GM23338 (cell line): ENCODE data around the gene TP73. TPM values are rescaled to one million over a fixed set of nuclear protein-coding genes. Genes with fewer than 3 reads are reported as not detected.

Experiments used
- ATAC-seq: fragments of 200-7000 bp; cut with Tn5 transposase; 3 replicates; pipeline ENCODE4 v1.9.1; 2020
- DNase-seq: peaks from one replicate; pipeline ENCODE4 v3.0.0-alpha.2; 2015; ENCODE audit warnings: low spot score
- H2AFZ ChIP-seq: fragments of 200-600 bp; sonication (generic); 2 replicates; pipeline ENCODE4 v1.8.0; 2016; ENCODE audit warnings: antibody characterized with exemption, mild to moderate bottlenecking, moderate library complexity
- H3F3A ChIP-seq: fragments of 200-600 bp; sonication (generic); replicated peaks from 2 replicates; pipeline ENCODE4 v1.8.0; 2017; ENCODE audit warnings: antibody characterized with exemption, mixed run types, low read depth
- H3K27ac ChIP-seq: fragments of 200-600 bp; sonication (generic); 2 replicates; pipeline ENCODE4 v1.6.1; 2016; ENCODE audit warnings: low read depth
- H3K27me3 ChIP-seq: fragments of 200-600 bp; sonication (generic); 2 replicates; pipeline ENCODE4 v1.8.0; 2016; ENCODE audit warnings: mild to moderate bottlenecking, mixed run types, moderate library complexity; ENCODE audit not compliant: insufficient read depth
- H3K36me3 ChIP-seq: fragments of 200-600 bp; sonication (generic); 2 replicates; pipeline ENCODE4 v1.8.0; 2016; ENCODE audit warnings: mild to moderate bottlenecking; ENCODE audit not compliant: insufficient read depth
- H3K4me1 ChIP-seq: fragments of 200-600 bp; sonication (generic); 2 replicates; pipeline ENCODE4 v1.8.0; 2016; ENCODE audit warnings: mild to moderate bottlenecking, moderate library complexity; ENCODE audit not compliant: insufficient read depth
- H3K4me2 ChIP-seq: fragments of 200-600 bp; sonication (generic); 2 replicates; pipeline ENCODE4 v1.7.1; 2017; ENCODE audit warnings: mixed run types
- H3K4me3 ChIP-seq: fragments of 200-600 bp; sonication (generic); 2 replicates; pipeline ENCODE4 v1.6.1; 2016; ENCODE audit warnings: mixed run types
- H3K79me2 ChIP-seq: fragments of 200-600 bp; sonication (generic); replicated peaks from 2 replicates; pipeline ENCODE4 v1.8.0; 2017; ENCODE audit warnings: mild to moderate bottlenecking; ENCODE audit not compliant: insufficient read depth
- H3K9me2 ChIP-seq: fragments of 200-600 bp; sonication (generic); 2 replicates; pipeline ENCODE4 v1.8.0; 2017; ENCODE audit not compliant: insufficient read depth
- H4K20me1 ChIP-seq: fragments of 200-600 bp; sonication (generic); replicated peaks from 2 replicates; pipeline ENCODE4 v1.8.0; 2017; ENCODE audit warnings: mild to moderate bottlenecking; ENCODE audit not compliant: insufficient read depth
- H3K27ac Mint-ChIP-seq: 2 replicates; pipeline ENCODE4 v1.8.0; 2020; ENCODE audit warnings: inconsistent platforms, mild to moderate bottlenecking, moderate library complexity, mixed read lengths
- H3K27me3 Mint-ChIP-seq: 3 replicates; pipeline ENCODE4 v1.8.0; 2022; ENCODE audit warnings: low read depth, mild to moderate bottlenecking, moderate library complexity, mixed read lengths, inconsistent platforms; ENCODE audit not compliant: insufficient read depth, poor library complexity
- H3K36me3 Mint-ChIP-seq: 3 replicates; pipeline ENCODE4 v1.8.0; 2021; ENCODE audit warnings: low read depth, mild to moderate bottlenecking, inconsistent platforms, moderate library complexity, mixed read lengths
- H3K4me1 Mint-ChIP-seq: 3 replicates; pipeline ENCODE4 v1.8.0; 2020; ENCODE audit warnings: mild to moderate bottlenecking, inconsistent platforms, mixed read lengths
- H3K4me3 Mint-ChIP-seq: 3 replicates; pipeline ENCODE4 v1.8.0; 2021; ENCODE audit warnings: moderate library complexity, mild to moderate bottlenecking, inconsistent platforms, mixed read lengths
- H3K9me3 Mint-ChIP-seq: 3 replicates; pipeline ENCODE4 v1.8.0; 2020; ENCODE audit warnings: moderate library complexity, mild to moderate bottlenecking, inconsistent platforms, mixed read lengths
- CREB1 ChIP-seq: fragments of 250-450 bp; sonication (Bioruptor Pico); IDR thresholded peaks from 2 replicates; pipeline ENCODE4 v1.5.0; 2020; ENCODE audit warnings: low read depth, mild to moderate bottlenecking, moderate library complexity
- CTCF ChIP-seq, 2 experiments: fragments of 200-600 bp in 1 of 2; sonication (generic) in 1 of 2; conservative IDR thresholded peaks; 2 replicates each; pipeline versions ENCODE4 v1.5.1 to v1.6.1; 2016 to 2017; ENCODE audit warnings: antibody characterized with exemption in 2 of 2, low read depth in 2 of 2, mild to moderate bottlenecking in 2 of 2, moderate library complexity in 1 of 2
- ETS1 ChIP-seq: IDR thresholded peaks from 2 replicates; pipeline ENCODE4 v1.6.1; 2016; ENCODE audit warnings: antibody characterized with exemption
- EZH2 ChIP-seq: fragments of 200-600 bp; sonication (generic); IDR thresholded peaks from one replicate; pipeline ENCODE4 v1.8.0; 2017; ENCODE audit warnings: antibody characterized with exemption, mild to moderate bottlenecking, low read depth; ENCODE audit not compliant: unreplicated experiment
- EZH2phosphoT487 ChIP-seq: fragments of 200-600 bp; sonication (generic); IDR thresholded peaks from one replicate; pipeline ENCODE4 v1.8.1; 2018; ENCODE audit warnings: antibody characterized with exemption; ENCODE audit not compliant: unreplicated experiment
- JUNB ChIP-seq: IDR thresholded peaks from one replicate; pipeline ENCODE4 v1.6.1; 2016; ENCODE audit warnings: antibody characterized with exemption; ENCODE audit not compliant: unreplicated experiment
- NANOG ChIP-seq: IDR thresholded peaks from 2 replicates; pipeline ENCODE4 v1.6.1; 2016; ENCODE audit warnings: antibody characterized with exemption, borderline replicate concordance
- POLR2AphosphoS5 ChIP-seq: IDR thresholded peaks from 2 replicates; pipeline ENCODE4 v1.6.1; 2016; ENCODE audit warnings: antibody characterized with exemption, low read depth
- REST ChIP-seq: IDR thresholded peaks from one replicate; pipeline ENCODE4 v1.6.1; 2018; ENCODE audit warnings: antibody characterized with exemption; ENCODE audit not compliant: unreplicated experiment
- STAT1 ChIP-seq: IDR thresholded peaks from one replicate; pipeline ENCODE4 v1.6.1; 2016; ENCODE audit warnings: antibody characterized with exemption; ENCODE audit not compliant: unreplicated experiment
- ZNF114 ChIP-seq: fragments of 250-450 bp; sonication (Bioruptor Pico); IDR thresholded peaks from 2 replicates; pipeline ENCODE4 v1.5.0; 2020; ENCODE audit warnings: mild to moderate bottlenecking, moderate library complexity
- ZNF331 ChIP-seq: fragments of 250-450 bp; sonication (Bioruptor Pico); IDR thresholded peaks from 2 replicates; pipeline ENCODE4 v1.5.0; 2020; ENCODE audit warnings: low read depth, mild to moderate bottlenecking, moderate library complexity
- ZNF462 ChIP-seq: fragments of 250-450 bp; sonication (Bioruptor Pico); IDR thresholded peaks from 2 replicates; pipeline ENCODE4 v1.5.0; 2020; ENCODE audit warnings: mild to moderate bottlenecking, moderate library complexity
- polyA plus RNA-seq: library from polyadenylated mRNA; unstranded; fragments of >200 nt; fragmentation: Nextera tagmentation; extraction: Ambion mirVana; gene quantifications from 2 replicates; pipeline ENCODE4 v1.2.1, GENCODE V29; 2016
- total RNA-seq: library from RNA; depleted of rRNA; stranded (reverse); fragments of >200 nt; shearing (Covaris generic); gene quantifications from 2 replicates; pipeline ENCODE4 v1.2.3, GENCODE V29; 2014

TP73 gene
- total and polyA plus RNA-seq, 2 experiments from 2014 or later: 1.4 to 3.4 TPM

GRCh38 chr1:3734602-3735001, 82.3 kb downstream of the TP73 start:
- Mint-ChIP-seq H3K9me3 (no peaks in the 10 kb centered on the region), H3K27me3 (peaks cover 6% of the 10 kb centered on the region), H3K4me3 (no peak overlapping the region), H3K27ac (no peak overlapping the region), H3K4me1 (peaks cover 12% of the 10 kb centered on the region), H3K36me3 (peaks cover 19% of the 10 kb centered on the region; the same call in 2 of the 3 replicates)
- H3F3A ChIP-seq: 0 out of 2 replicates have a peak, but pooled peaks cover 6% of the 10 kb centered on the region
- no peak for ATAC-seq
- no peak overlapping the region for H3K4me3 ChIP-seq
- no peak for DNase-seq
- H3K79me2 ChIP-seq: no peaks in the 10 kb centered on the region
- H3K27me3 ChIP-seq: no peaks in the 10 kb centered on the region
- H3K27ac ChIP-seq: no peak overlapping the region
- no peaks in the 10 kb centered on the region for H3K9me2 ChIP-seq
- H4K20me1 ChIP-seq: peaks cover 9% of the 10 kb centered on the region; the same call in 1 of the 2 replicates
- H3K36me3 ChIP-seq: peaks cover 8% of the 10 kb centered on the region; the same call in 1 of the 2 replicates
- H3K4me2 ChIP-seq: no peak overlapping the region
- H3K4me1 ChIP-seq: peaks cover 12% of the 10 kb centered on the region; the same call in 1 of the 2 replicates
- no peak for TF ChIP-seq ZNF331 (CRISPR knock-in tag)
- no peak for TF ChIP-seq NANOG
- TF ChIP-seq ETS1: no peak
- TF ChIP-seq POLR2AphosphoS5: no peak
- TF ChIP-seq ZNF114 (CRISPR knock-in tag): no peak
- TF ChIP-seq EZH2: no peak
- no peak for TF ChIP-seq ZNF462 (CRISPR knock-in tag)
- TF ChIP-seq JUNB: no peak
- TF ChIP-seq EZH2phosphoT487: no peak
- TF ChIP-seq CREB1: no peak
- TF ChIP-seq STAT1: no peak
- TF ChIP-seq CTCF (conservative IDR thresholded peaks at IDR 0.05; ENCODE audit: low read depth in 2 of 2): no peak
- TF ChIP-seq REST: no peak
- no peak overlapping the region for H2AFZ ChIP-seq
